Activated CD8-positive, alpha-beta memory T cell treated with anti-CD3 and anti-CD28 coated beads for 36 hours (primary cell): ENCODE measurements around the gene IL20RB. TPM values are rescaled to one million over a fixed set of nuclear protein-coding genes. Genes with fewer than 3 reads are reported as not detected.

Experiments
- CTCF ChIA-PET: fragments of 350-600 bp; sonication (Branson Sonifier 250); formaldehyde crosslinking; loops from one replicate; lab custom pipeline; 2021; ENCODE audit warnings: antibody characterized with exemption; lab: Charles Lee
- POLR2A ChIA-PET: fragments of 350-600 bp; sonication (Branson Sonifier 250); formaldehyde crosslinking; loops from one replicate; lab custom pipeline; 2021; ENCODE audit warnings: antibody characterized with exemption; lab: Charles Lee
- total RNA-seq, 2 experiments: library from RNA; stranded (reverse); gene quantifications; one replicate each; pipeline ENCODE4 v1.2.3, GENCODE V29; 2021

The IL20RB gene, protein sequence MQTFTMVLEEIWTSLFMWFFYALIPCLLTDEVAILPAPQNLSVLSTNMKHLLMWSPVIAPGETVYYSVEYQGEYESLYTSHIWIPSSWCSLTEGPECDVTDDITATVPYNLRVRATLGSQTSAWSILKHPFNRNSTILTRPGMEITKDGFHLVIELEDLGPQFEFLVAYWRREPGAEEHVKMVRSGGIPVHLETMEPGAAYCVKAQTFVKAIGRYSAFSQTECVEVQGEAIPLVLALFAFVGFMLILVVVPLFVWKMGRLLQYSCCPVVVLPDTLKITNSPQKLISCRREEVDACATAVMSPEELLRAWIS
- total RNA-seq, result 1 to 10 TPM in 1 of 2 experiments, under 1 TPM in 1; 0.63 to 1.2 TPM

DNA sequence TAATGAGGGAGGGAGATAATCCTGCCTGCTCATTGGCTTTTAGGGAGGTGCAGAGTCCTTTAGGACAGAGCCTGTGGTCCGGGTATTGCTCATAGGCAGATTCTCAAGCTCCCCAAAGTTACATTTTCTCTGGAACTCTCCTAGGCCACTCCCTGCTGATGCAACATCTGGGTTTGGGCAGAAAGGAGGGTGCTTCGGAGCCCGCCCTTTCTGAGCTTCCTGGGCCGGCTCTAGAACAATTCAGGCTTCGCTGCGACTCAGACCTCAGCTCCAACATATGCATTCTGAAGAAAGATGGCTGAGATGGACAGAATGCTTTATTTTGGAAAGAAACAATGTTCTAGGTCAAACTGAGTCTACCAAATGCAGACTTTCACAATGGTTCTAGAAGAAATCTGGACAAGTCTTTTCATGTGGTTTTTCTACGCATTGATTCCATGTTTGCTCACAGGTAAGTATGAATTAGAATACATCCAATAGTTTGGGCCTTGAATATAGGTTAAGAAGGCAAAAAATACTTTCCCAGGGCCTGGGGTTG, at the start of gene IL20RB:
IL20RB (plus strand) TSS at position 233 of the 538 bp plus-strand sequence; CDS start at position 364, 131 bp downstream.
- ChIA-PET POLR2A (no interaction called here), CTCF (no interaction called here)

DNA sequence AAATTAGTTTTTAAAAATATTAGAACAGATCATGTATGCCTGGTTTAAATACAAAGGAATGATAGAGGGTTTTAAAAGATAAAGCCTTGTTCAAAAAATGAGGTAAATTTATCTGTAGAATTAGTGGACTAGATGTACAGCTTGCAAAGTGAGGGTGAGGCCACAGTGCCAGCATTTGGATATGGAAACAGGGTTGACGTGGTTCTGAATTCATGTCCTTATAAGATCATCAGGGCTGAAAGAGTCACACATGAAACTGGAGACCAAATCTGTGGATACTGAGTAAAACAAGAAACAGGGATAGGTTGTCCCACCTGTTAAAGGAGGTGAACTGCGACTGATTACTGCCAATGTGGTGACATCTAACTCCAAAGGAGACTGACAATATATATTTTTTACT, 49.5 kb upstream of the IL20RB start:
- ChIA-PET CTCF (no interaction called here), POLR2A (interaction anchor here (0.6 kb wide), 2 partner anchors 43 to 156 kb away, joined by 3 to 6 read pairs; partner anchors contain the start of gene STAG1)

DNA sequence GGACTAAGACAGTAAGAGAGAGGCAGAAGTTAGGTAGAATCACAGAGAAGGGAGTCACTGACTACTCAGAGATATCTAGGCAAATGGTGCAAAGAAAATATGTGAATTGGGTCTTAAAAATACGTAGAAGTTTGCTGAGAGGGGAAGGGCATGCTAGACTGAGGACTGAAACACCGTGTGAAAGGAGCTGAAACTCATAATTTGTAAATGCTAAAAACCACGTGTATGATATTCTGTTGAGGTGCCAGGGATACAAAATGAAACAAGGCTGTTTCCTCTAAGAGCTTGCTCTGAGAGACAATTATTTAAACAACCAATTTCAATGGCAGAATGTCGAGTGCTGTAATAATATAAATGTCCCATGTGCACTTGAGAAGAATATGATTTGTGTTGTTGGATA, 48.6 kb upstream of the IL20RB start:
- POLR2A ChIA-PET, result no interaction called here
- CTCF ChIA-PET, result no interaction called here

DNA sequence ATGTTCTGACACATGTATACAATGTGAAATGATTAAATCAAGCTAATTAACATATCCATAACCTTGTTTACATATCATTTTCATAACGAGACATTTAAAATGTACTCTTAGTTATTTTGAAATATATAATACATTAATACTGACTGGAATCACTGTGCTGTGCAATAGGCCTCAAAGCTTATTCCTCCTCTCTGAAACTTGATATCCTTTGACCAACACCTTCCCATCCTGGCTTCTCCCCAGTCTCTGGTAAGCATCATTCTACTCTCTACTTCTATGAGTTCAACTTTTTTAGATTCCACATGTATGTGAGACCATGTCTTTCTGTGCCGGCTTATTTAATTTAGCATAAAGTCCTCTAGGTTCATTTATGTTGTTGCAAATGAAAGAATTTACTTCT, 47.1 kb upstream of the IL20RB start:
- ChIA-PET CTCF (no interaction called here), POLR2A (no interaction called here)

DNA sequence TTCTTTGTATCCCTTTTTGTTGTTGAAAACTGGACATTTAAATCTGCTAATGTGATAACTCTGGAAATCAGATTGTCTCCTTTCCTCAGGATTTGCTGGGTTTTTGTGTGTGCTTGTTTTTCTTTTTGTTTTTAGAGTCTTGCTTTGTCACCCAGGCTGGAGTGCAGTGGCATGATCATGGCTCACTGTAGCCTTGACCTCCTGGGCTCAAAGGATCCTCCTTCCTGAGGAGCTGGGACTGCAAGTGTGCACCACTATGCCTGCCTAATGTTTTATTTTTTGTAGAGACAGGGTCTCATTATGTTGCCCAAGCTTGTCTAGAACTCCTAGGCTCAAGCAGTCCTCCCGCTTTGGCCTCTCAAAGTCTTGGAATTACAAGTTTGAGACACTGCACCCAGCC, 44.6 kb upstream of the IL20RB start:
- POLR2A ChIA-PET, result no interaction called here
- CTCF ChIA-PET, result no interaction called here

DNA sequence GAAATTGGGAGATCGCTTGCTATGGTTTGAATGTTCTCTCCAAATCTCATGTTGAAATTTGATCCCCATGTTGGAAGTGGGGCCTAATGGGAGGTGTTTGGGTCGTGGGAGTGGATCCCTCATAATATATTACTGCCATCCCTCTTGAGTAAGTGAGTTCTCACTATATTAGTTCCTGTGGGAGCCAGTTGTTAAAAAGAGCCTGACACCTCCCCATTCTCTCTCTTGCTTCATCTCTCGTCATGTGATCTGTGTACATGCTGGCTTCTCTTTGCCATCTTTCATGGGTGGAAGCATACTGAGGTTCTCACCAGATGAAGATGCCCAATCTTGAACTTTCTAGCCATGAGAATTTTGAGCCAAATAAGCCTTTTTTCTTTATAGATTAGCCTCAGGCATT, 43.0 kb upstream of the IL20RB start:
- ChIA-PET POLR2A (no interaction called here), CTCF (interaction anchor here (0.6 kb wide), 1 partner anchor 32 kb away, joined by 4 read pairs; no protein-coding TSS in a partner anchor)

DNA sequence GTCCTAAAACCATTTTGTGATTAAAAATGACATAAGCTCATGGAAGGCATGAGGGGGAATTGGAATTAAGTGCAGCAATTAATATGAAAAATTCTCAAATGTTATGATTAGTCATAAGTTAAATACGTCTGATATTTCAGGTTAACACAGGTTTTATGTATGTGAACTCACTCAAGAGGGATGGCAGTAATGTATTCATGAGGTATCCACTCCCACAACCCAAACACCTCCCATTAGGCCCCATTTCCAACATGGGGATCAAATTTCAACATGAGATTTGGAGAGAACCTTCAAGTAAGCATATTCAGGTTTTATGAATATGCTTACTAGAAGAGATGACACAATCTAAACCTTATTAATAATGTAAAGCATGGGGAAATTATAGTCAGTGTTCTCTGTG, 41.6 kb upstream of the IL20RB start:
- CTCF ChIA-PET, result no interaction called here
- POLR2A ChIA-PET, result no interaction called here

DNA sequence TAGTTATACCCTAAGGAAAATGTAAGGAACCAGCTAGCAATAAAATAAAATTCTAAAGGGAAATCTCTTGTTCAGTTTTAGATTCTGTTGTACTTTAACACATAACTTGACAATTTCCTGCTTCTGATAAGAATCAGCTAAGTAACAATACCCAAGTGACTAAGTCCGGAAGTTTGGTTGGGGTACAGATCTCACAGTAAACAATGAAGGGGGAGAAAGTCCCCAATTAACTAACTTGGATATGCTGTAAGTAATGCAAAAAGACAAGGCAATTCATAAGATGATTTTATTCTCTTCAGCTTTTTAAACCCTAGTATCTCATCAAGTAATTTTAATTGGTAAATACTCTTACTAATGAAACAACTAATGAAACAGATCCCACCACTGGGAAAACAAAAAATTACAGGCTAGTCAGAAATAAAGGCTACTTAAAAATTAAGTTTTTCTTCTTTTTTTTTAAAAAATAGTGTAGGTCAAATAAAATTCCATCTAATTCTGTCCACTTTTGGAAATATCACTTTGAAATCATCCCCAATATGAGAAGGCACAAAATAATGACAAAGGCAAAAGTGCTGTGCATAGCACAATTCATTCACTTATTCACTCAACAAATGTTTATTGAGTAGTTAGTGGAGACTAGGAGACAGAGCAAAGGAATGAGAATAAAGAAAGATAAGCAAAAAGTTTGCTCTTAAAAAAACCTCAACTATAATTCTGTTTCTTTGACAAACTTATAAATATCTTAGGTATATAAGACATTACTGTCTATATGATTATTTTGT, 37.8 kb upstream of the IL20RB start:
- ChIA-PET POLR2A (interaction anchor here (1.3 kb wide), 1 partner anchor 167 kb away, joined by 3 read pairs; the partner anchor contains the start of gene STAG1), CTCF (no interaction called here)

DNA sequence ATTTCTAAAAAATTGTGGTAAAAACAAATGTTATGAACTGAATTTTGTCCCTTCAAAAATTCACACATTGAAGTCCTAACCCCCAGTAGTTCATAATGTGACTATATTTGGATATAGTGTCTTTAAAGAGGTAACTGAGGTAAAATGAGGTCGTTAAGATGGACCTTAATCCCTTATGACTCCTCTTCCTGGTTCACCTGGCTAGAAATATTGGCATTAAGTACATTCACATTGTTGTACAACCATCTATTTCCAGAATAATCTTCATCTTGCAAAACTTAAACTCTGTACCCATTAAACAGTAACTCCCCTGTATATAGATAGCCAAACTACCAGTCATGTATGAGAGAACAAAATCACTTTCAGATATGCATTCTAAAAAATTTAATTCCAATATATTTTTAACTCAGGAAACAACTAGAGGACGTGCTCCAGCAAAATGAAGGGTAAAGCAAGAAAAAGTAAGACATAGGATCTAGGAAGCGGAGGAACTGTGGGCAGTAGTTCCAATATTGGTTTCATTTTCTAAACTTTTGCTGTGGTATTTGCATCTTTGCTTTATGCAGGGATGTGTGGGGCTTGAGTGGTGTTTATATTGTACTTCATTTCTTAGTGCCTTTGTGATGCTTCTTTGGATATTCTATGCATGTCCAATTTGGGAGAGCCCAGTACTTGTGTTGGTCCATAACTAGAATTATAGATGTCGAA, 36.7 kb upstream of the IL20RB start:
- CTCF ChIA-PET, result no interaction called here
- POLR2A ChIA-PET, result interaction anchor here (0.7 kb wide), 1 partner anchor 768 kb away, joined by 5 read pairs; no protein-coding TSS in a partner anchor

DNA sequence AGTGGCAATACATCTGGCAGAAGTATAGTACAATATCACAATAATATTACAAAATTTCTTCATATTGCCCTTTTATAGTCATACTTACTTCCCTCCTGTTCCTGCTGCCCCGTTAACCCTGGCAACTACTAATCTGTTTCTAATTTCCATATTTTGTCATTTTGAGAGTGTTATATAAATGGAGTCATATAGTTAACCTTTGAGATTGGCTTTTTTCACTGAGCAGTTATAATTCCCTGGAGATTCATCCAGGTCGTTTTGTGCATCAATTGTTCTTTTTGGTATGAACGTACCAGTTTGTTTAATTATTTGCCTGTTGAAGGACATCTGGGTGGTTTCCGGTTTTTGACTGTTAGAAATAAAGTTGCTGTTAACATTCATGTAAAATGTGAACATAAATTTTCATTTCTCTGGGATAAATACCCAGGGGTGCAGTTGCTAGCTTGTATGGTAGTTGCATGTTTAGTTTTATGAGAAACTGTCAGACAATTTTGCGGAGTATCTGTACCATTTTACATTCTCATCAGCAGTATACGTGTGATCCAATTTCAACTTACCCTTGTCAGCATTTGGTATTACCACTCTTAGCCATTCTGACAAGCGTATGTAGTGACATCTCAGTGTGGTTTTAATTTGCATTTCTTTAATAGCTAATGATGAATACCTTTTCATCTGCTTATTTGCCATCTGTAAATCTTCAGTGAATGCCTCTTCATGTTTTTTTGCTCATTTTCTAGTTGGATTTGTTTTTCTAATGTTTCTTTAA, 32.2 kb upstream of the IL20RB start:
- ChIA-PET CTCF (interaction anchor here (0.6 to 0.9 kb wide), 2 partner anchors 28 kb away, joined by 4 read pairs; no protein-coding TSS in a partner anchor), POLR2A (no interaction called here)

DNA sequence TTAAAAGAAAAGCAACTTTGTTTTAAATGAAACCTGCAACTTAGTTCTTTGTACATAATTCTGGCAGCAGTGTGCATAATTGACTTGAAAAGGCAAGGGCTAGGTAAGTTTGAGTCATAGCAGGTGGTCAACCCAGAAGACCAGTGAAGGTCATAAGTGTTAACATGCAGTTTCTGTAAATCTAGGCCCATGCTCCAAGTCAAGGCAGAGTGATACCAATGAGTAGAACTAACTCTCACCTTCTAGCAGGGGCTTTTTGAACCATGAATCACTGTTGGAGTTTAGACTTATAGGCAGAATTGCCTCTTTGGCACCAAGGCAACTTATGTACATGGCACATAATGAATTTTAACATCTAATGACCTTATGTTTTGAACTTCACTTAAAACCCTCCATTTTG, 29.5 kb upstream of the IL20RB start:
- POLR2A ChIA-PET, result interaction anchor here (0.6 kb wide), 1 partner anchor 732 kb away, joined by 3 read pairs; the partner anchor contains the start of gene MSL2
- CTCF ChIA-PET, result no interaction called here

DNA sequence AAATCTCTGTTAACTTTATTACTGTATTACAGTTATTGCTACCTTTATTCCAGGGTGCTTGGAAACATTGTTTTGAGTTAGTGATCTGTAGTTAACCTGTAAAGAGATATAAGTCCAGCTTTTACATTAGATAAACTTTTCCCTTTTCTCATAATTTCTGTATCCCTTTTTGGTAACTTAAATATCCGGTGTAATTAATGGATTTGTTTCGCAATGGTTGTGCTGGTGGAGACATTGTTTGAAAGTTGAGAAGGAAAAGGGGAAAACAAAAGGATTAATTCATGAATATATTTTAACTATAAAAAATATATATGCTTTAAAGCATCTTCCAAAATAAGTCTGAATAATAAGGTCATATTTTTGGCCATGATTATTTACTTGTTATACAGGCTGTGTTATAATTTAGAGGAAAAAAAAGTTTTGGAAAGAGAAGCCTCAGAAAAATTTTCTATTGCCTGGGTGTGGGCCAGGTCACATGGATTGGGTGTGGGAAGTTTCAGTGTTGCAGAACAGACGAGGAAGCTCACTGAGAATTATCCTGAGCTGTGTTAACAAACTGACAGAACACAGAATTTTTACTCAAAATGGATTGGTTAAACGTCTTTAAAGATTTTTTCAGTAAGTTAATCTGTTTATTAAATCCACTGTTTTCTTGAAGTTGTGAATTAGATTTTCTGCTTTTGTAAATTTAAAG, 27.7 kb upstream of the IL20RB start:
- ChIA-PET POLR2A (no interaction called here), CTCF (no interaction called here)

DNA sequence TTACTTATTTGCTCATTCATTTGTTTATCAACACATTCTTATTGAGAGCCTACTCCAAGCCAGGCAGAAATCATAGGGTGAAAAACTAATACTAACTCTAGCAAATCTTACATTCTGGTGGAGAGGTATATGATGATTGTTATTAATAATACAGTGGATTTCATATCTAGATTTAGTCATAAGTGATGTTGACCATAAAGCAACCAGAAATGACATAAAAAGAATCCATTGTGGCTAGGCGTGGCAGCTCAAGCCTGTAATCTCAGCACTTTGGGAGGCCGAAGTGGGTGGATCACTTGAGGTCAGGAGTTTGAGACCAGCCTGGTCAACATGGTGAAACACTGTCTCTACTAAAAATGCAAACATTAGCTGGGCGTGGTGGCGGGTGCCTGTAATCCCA, 26.2 kb upstream of the IL20RB start:
- ChIA-PET POLR2A (no interaction called here), CTCF (no interaction called here)

DNA sequence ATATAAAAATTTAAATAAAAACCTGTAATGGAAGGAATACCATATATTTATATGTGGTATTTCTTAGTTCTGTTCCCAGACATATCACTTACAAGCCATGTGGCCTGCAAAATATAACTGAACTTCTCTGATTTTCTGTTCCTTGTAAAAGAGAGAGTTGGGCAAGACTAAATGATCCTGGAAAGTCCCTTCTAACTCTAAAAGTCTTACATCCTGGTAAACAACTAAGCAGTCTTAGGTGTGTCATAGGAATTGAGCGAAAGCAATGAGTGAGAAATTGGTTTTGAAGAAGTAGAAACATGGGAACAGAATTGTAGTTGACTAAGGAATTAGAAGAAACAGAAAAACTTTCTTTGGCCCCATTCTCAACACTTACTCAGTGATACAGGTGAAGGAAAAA, 25.3 kb upstream of the IL20RB start:
- POLR2A ChIA-PET, result no interaction called here
- CTCF ChIA-PET, result no interaction called here

DNA sequence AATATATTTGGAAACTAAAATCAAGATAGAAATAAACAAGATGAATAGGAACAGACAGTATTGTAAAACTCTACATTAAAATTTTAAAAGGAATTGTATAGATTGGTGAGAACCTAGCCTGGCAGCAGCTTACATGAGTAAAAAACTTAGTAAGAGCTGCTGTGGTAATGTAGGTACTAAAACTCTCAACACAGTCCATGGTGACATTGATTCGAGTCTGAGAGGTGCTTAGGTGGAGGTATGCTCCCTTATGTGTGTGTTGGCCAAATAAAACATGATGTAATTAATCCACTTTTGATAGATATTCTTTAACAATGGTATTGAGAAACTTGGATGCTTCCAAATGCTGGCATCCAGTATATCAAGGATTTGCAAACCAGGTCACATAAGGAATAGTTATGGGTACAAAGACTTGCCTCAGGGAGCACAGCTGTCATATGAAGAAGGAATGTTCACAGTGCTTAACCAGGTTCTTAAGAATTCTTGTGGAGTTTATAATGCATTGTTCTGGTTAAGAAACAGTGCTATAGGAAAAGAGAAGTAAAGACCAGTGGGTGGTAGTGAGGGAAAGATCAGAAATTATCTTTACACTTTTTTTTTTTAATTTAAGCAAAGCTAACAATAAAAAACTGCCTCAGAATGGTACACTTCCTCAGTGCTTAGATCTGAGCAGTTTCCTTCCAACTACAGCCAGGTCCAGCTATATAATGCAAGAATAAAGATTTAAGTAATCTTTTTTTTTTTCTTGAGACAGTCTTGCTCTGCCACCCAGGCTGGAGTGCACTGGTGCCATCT, 24.6 kb upstream of the IL20RB start:
- ChIA-PET POLR2A (interaction anchor here (0.5 kb wide), 1 partner anchor 213 kb away, joined by 4 read pairs; no protein-coding TSS in a partner anchor), CTCF (no interaction called here)

DNA sequence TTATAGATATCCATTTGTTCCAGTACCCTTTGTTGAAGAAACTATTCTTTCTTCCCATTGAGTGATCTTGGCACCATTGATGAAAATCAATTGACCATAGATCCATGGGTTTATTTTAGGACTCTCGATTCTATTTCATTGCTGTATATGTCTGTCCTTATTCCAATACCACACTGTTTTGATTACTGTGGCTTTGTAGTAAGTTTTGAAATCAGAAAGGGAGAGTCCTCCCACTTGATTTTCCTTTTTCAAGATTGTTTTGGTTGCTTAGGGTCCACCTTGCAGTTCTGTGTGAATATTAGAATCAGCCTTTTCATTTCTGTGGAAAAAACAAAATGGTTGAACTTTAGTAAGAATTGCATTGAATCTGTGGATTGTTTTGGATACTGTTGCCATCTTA, 20.6 kb upstream of the IL20RB start:
- ChIA-PET CTCF (no interaction called here), POLR2A (no interaction called here)

DNA sequence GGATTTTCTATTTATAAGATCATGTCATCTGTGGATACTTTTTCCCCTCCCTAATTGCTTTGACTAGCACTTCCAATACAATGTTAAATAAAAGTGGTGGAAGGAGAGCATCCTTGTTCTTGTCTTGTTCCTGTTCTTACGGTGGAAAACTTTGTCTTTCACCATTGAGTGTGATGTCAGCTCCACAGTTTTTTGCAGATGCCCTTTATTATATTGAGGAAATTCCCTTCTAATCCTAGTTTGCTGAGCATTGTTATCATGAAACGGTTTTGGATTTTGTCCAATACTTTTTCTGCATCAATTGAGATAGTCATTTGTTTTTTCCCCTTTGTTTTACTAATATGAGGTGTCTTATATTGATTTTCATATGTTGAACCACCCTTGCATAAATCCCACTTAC, 19.9 kb upstream of the IL20RB start:
- CTCF ChIA-PET, result no interaction called here
- POLR2A ChIA-PET, result no interaction called here
